Sigmoid colon (tissue), 4 donors: ENCODE measurements around the gene DOCK9.

Source experiments
- CTCF ChIP-seq, 4 experiments: fragments of 450-650 bp in 3 of 4; fragments of 200-600 bp in 1 of 4; IDR thresholded peaks; one replicate each; pipeline ENCODE4 v1.5.1; 2016 to 2019; ENCODE audit warnings: antibody characterized with exemption in 4 of 4, mild to moderate bottlenecking in 3 of 4, moderate library complexity in 2 of 4
- EP300 ChIP-seq, 4 donors: sonication (generic); formaldehyde crosslinking; IDR thresholded peaks; one replicate each; pipeline ENCODE4 v1.6.1; 2017; ENCODE audit warnings: antibody characterized with exemption in 4 of 4
- POLR2A ChIP-seq, 2 donors: fragments of 450-650 bp; IDR thresholded peaks; one replicate each; pipeline ENCODE4 v1.6.1; 2016; ENCODE audit warnings: antibody characterized with exemption in 2 of 2, mild to moderate bottlenecking in 2 of 2, moderate library complexity in 2 of 2

- TF ChIP-seq CTCF (IDR thresholded peaks at IDR 0.05) (no peak), EP300 (IDR thresholded peaks at IDR 0.05) (no peak), POLR2A (IDR thresholded peaks at IDR 0.05) (no peak)
These were observed 129.1 kb downstream of the DOCK9 start for GRCh38 chr13:98848746-98849145.
